ENCODE data around the gene CXCL6. TPM values are rescaled to one million over a fixed set of nuclear protein-coding genes. Genes with fewer than 3 reads are reported as not detected.

Gene CXCL6
- total RNA-seq, 1 donor from 2014 or later, result 2.1 TPM

- Histone ChIP-seq H3K4me3 (ENCODE audit: low read depth, low read length) (no peak overlapping the region), H3K36me3 (ENCODE audit: control insufficient read depth, insufficient read depth, low read length) (no peaks in the 10 kb centered on the region), H3K27me3 (ENCODE audit: control insufficient read depth, insufficient read depth, low read length) (no peaks in the 10 kb centered on the region)
- no peak for TF ChIP-seq CTCF (IDR thresholded peaks at IDR 0.05; ENCODE audit: insufficient read depth, low read length, poor library complexity, severe bottlenecking)
- DNase-seq (ENCODE audit: low read depth), result no peak
These were observed 26.3 kb upstream of the CXCL6 start for GRCh38 chr4:73810191-73810590.

- TF ChIP-seq CTCF (IDR thresholded peaks at IDR 0.05; ENCODE audit: insufficient read depth, low read length, poor library complexity, severe bottlenecking), result no peak
- H3K4me3 ChIP-seq (ENCODE audit: low read depth, low read length), result no peak overlapping the region
These were observed 24.6 kb upstream of the CXCL6 start for GRCh38 chr4:73811841-73812240.

GRCh38 chr4:73814679-73815078, 21.8 kb upstream of the CXCL6 start:
- Histone ChIP-seq H3K27me3 (ENCODE audit: control insufficient read depth, insufficient read depth, low read length) (no peaks in the 10 kb centered on the region), H3K36me3 (ENCODE audit: control insufficient read depth, insufficient read depth, low read length) (no peaks in the 10 kb centered on the region), H3K4me3 (ENCODE audit: low read depth, low read length) (no peak overlapping the region)
- TF ChIP-seq CTCF (IDR thresholded peaks at IDR 0.05; ENCODE audit: insufficient read depth, low read length, poor library complexity, severe bottlenecking), result no peak
- no peak for DNase-seq (ENCODE audit: low read depth)

More at GRCh38 chr4:73811841-73812240, 24.6 kb upstream of the CXCL6 start:
- no peaks in the 10 kb centered on the region for H3K27me3 ChIP-seq (ENCODE audit: control insufficient read depth, insufficient read depth, low read length)
- DNase-seq (ENCODE audit: low read depth), result no peak
- H3K36me3 ChIP-seq (ENCODE audit: control insufficient read depth, insufficient read depth, low read length), result no peaks in the 10 kb centered on the region

- no peaks in the 10 kb centered on the region for H3K27me3 ChIP-seq (ENCODE audit: control insufficient read depth, insufficient read depth, low read length)
- H3K4me3 ChIP-seq (ENCODE audit: low read depth, low read length), result no peak overlapping the region
- no peaks in the 10 kb centered on the region for H3K36me3 ChIP-seq (ENCODE audit: control insufficient read depth, insufficient read depth, low read length)
- no peak for DNase-seq (ENCODE audit: low read depth)
- no peak for TF ChIP-seq CTCF (IDR thresholded peaks at IDR 0.05; ENCODE audit: insufficient read depth, low read length, poor library complexity, severe bottlenecking)
These were observed 21.3 kb upstream of the CXCL6 start for GRCh38 chr4:73815145-73815544.

- Histone ChIP-seq H3K36me3 (ENCODE audit: control insufficient read depth, insufficient read depth, low read length) (no peaks in the 10 kb centered on the region), H3K4me3 (ENCODE audit: low read depth, low read length) (no peak overlapping the region), H3K27me3 (ENCODE audit: control insufficient read depth, insufficient read depth, low read length) (no peaks in the 10 kb centered on the region)
- TF ChIP-seq CTCF (IDR thresholded peaks at IDR 0.05; ENCODE audit: insufficient read depth, low read length, poor library complexity, severe bottlenecking), result no peak
- peak; percentile 86 for DNase-seq (ENCODE audit: low read depth)
These were observed 19.7 kb upstream of the CXCL6 start for GRCh38 chr4:73816814-73817213.

- DNase-seq (ENCODE audit: low read depth), result no peak
- TF ChIP-seq CTCF (IDR thresholded peaks at IDR 0.05; ENCODE audit: insufficient read depth, low read length, poor library complexity, severe bottlenecking), result no peak
- H3K4me3 ChIP-seq (ENCODE audit: low read depth, low read length), result no peak overlapping the region
- H3K27me3 ChIP-seq (ENCODE audit: control insufficient read depth, insufficient read depth, low read length), result no peaks in the 10 kb centered on the region
- no peaks in the 10 kb centered on the region for H3K36me3 ChIP-seq (ENCODE audit: control insufficient read depth, insufficient read depth, low read length)
These were observed 19.1 kb upstream of the CXCL6 start for GRCh38 chr4:73817341-73817740.
